Activated B cell treated with CpG ODN at 0.5 μM for 24 hours (primary cell): ENCODE data around the gene ITSN2. TPM values are rescaled to one million over a fixed set of nuclear protein-coding genes. Genes with fewer than 3 reads are reported as not detected.

Experiments
- ATAC-seq: fragments of 200-7000 bp; cut with Tn5 transposase; one replicate; pipeline ENCODE4 v1.10.0; 2021; ENCODE audit warnings: low read depth, mild to moderate bottlenecking, moderate library complexity
- CTCF ChIA-PET: fragments of 350-600 bp; sonication (Branson Sonifier 250); formaldehyde crosslinking; loops from one replicate; lab custom pipeline; 2021; ENCODE audit warnings: antibody characterized with exemption; lab: Charles Lee
- POLR2A ChIA-PET: fragments of 350-600 bp; sonication (Branson Sonifier 250); formaldehyde crosslinking; loops from one replicate; lab custom pipeline; 2021; ENCODE audit warnings: antibody characterized with exemption; lab: Charles Lee
- DNase-seq: peaks from one replicate; pipeline ENCODE4 v3.0.0; 2022
- H3K27ac Mint-ChIP-seq: one replicate; pipeline ENCODE4 v1.8.0; 2020; ENCODE audit warnings: mixed read lengths
- H3K27me3 Mint-ChIP-seq: one replicate; pipeline ENCODE4 v1.8.0; 2021; ENCODE audit warnings: mixed read lengths
- H3K36me3 Mint-ChIP-seq: one replicate; pipeline ENCODE4 v1.8.0; 2021; ENCODE audit warnings: low read depth, mixed read lengths
- H3K4me1 Mint-ChIP-seq: one replicate; pipeline ENCODE4 v1.8.0; 2021; ENCODE audit warnings: mixed read lengths
- H3K4me3 Mint-ChIP-seq: one replicate; pipeline ENCODE4 v1.8.0; 2020; ENCODE audit warnings: mild to moderate bottlenecking, mixed read lengths
- H3K9me3 Mint-ChIP-seq: one replicate; pipeline ENCODE4 v1.8.0; 2020; ENCODE audit warnings: mixed read lengths
- intact Hi-C: fragments of 100-400 bp; cut with micrococcal nuclease; formaldehyde crosslinking; loops from one replicate; pipeline ENCODE4 v1.15.1; 2024
- total RNA-seq: library from RNA; stranded (reverse); gene quantifications from 2 replicates; pipeline ENCODE4 v1.2.3, GENCODE V29; 2022
- TF ChIP-seq, protein P1 (sequence below): fragments of 200-600 bp; IDR thresholded peaks from one replicate; pipeline ENCODE4 v1.8.0; 2022; ENCODE audit warnings: antibody characterized with exemption, mild to moderate bottlenecking

Gene ITSN2
- total RNA-seq, 1 donor from 2014 or later: 156 TPM

- Mint-ChIP-seq H3K4me1 (no peaks in the 10 kb centered on the region), H3K27me3 (no peaks in the 10 kb centered on the region), H3K27ac (no peak overlapping the region), H3K4me3 (no peak overlapping the region), H3K36me3 (no peaks in the 10 kb centered on the region), H3K9me3 (no peaks in the 10 kb centered on the region)
- TF ChIP-seq, protein P1, sequence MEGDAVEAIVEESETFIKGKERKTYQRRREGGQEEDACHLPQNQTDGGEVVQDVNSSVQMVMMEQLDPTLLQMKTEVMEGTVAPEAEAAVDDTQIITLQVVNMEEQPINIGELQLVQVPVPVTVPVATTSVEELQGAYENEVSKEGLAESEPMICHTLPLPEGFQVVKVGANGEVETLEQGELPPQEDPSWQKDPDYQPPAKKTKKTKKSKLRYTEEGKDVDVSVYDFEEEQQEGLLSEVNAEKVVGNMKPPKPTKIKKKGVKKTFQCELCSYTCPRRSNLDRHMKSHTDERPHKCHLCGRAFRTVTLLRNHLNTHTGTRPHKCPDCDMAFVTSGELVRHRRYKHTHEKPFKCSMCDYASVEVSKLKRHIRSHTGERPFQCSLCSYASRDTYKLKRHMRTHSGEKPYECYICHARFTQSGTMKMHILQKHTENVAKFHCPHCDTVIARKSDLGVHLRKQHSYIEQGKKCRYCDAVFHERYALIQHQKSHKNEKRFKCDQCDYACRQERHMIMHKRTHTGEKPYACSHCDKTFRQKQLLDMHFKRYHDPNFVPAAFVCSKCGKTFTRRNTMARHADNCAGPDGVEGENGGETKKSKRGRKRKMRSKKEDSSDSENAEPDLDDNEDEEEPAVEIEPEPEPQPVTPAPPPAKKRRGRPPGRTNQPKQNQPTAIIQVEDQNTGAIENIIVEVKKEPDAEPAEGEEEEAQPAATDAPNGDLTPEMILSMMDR: no peak
- intact Hi-C loops: no loop called here
- DNase-seq (no peak), ATAC-seq (no peak)
- ChIA-PET CTCF (no interaction called here), POLR2A (no interaction called here)
Observed at GRCh38 chr2:24375349-24376087, 15.2 kb upstream of the ITSN2 start.

DNA sequence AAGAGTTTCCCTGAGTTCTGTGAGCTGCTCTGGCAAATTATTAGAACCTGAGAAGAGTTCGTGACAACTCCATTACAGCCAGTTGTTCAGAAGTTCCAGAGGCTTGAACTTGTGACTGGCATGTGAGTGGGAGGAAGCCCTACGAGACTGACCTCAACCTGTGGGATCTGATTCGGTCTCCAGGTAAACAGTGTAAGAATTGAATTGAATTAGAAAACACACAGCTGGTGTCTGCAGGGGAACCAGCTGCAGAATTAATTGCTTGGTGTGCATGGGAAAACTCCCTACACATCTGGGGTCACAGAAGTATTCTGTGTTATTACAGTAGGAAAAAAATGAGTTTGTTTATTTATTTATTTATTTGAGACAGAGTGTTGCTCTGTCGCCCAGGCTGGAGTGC is 14.0 kb upstream of the ITSN2 start:
- DNase-seq: no peak
- ATAC-seq: no peak
- H3K4me3 Mint-ChIP-seq: no peak overlapping the region
- intact Hi-C loops: no loop called here
- no peaks in the 10 kb centered on the region for H3K36me3 Mint-ChIP-seq
- ChIA-PET CTCF (no interaction called here), POLR2A (interaction anchor here (0.7 kb wide), 1 partner anchor 15 kb away, joined by 3 read pairs; the partner anchor contains the start of gene ITSN2)
- no peaks in the 10 kb centered on the region for H3K27me3 Mint-ChIP-seq
- H3K4me1 Mint-ChIP-seq: no peaks in the 10 kb centered on the region
- no peaks in the 10 kb centered on the region for H3K9me3 Mint-ChIP-seq
- no peak overlapping the region for H3K27ac Mint-ChIP-seq
- TF ChIP-seq, protein P1: no peak

- peaks cover 4% of the 10 kb centered on the region for H3K4me1 Mint-ChIP-seq
- intact Hi-C loops: no loop called here
- no peak overlapping the region for H3K4me3 Mint-ChIP-seq
- no peaks in the 10 kb centered on the region for H3K36me3 Mint-ChIP-seq
- ChIA-PET POLR2A (interaction anchor here (0.9 kb wide), 1 partner anchor 11 kb away, joined by 3 read pairs; the partner anchor contains the start of gene ITSN2), CTCF (no interaction called here)
- no peak for ATAC-seq
- TF ChIP-seq, protein P1: no peak
- no peaks in the 10 kb centered on the region for H3K9me3 Mint-ChIP-seq
- DNase-seq: no peak
- no peak overlapping the region for H3K27ac Mint-ChIP-seq
- no peaks in the 10 kb centered on the region for H3K27me3 Mint-ChIP-seq
Observed at GRCh38 chr2:24372033-24372432, 11.7 kb upstream of the ITSN2 start.

- CTCF ChIA-PET: no interaction called here
- peak overlapping the region; percentile 78 for H3K27ac Mint-ChIP-seq
- POLR2A ChIA-PET: no interaction called here
Observed at GRCh38 chr2:24365826-24366225, 5.5 kb upstream of the ITSN2 start.

DNA sequence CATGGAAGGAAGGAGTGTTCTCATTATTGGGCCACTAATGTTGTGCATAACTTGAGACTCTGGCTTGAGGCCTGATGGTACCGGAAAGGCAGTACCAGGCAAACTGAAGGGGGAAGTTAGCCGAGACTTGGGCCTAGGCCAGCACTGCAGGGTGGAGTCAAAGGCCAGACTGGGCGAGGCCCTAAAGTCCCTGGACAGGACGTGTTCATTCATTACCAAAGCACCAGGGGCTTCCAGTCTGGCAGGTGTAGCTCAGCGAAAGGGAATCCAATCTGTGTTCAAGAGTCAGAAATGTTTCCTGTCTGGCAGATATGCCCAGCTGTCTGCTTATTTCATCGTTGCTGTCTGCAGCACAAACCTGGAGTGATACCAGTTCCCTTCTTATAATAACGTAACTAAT is 4.7 kb upstream of the ITSN2 start:
- ATAC-seq (peak; percentile 6), DNase-seq (no peak)
- TF ChIP-seq, protein P1: no peak
- intact Hi-C loops: loop anchor here (10.0 kb wide), 1 partner anchor 440 kb away; the partner anchor contains the start of gene ATAD2B
- ChIA-PET CTCF (no interaction called here), POLR2A (interaction anchor here (1.8 kb wide), 1 partner anchor 35 kb away, joined by 9 read pairs; no protein-coding TSS in a partner anchor)
- Mint-ChIP-seq H3K36me3 (no peaks in the 10 kb centered on the region), H3K27ac (peak overlapping the region; percentile 78), H3K4me1 (peaks cover 34% of the 10 kb centered on the region), H3K4me3 (peak overlapping the region; percentile 5), H3K9me3 (no peaks in the 10 kb centered on the region), H3K27me3 (no peaks in the 10 kb centered on the region)

More at GRCh38 chr2:24365826-24366225, 5.5 kb upstream of the ITSN2 start:
- Mint-ChIP-seq H3K36me3 (no peaks in the 10 kb centered on the region), H3K4me3 (no peak overlapping the region), H3K4me1 (peaks cover 31% of the 10 kb centered on the region), H3K9me3 (no peaks in the 10 kb centered on the region), H3K27me3 (no peaks in the 10 kb centered on the region)
- intact Hi-C loops: loop anchor here (10.0 kb wide), 1 partner anchor 441 kb away; the partner anchor contains the start of gene ATAD2B
- DNase-seq (no peak), ATAC-seq (no peak)
- TF ChIP-seq, protein P1: no peak
